IPS-15b (cell line): ENCODE measurements around the gene NRXN3.

Source experiments
- H3K27me3 ChIP-seq: one replicate; pipeline ENCODE4 v1.6.1; 2013; ENCODE audit warnings: low read length; ENCODE audit not compliant: control insufficient read depth, insufficient read depth
- H3K36me3 ChIP-seq: one replicate; pipeline ENCODE4 v1.6.1; 2013; ENCODE audit warnings: low read length; ENCODE audit not compliant: control insufficient read depth, insufficient read depth
- H3K4me1 ChIP-seq: one replicate; pipeline ENCODE4 v1.6.1; 2013; ENCODE audit warnings: mild to moderate bottlenecking, low read length; ENCODE audit not compliant: control insufficient read depth, insufficient read depth
- H3K4me3 ChIP-seq: one replicate; pipeline ENCODE4 v1.5.1; 2013; ENCODE audit warnings: low read depth, low read length
- H3K9ac ChIP-seq: one replicate; pipeline ENCODE4 v1.6.1; 2013; ENCODE audit warnings: low read depth, mild to moderate bottlenecking, low read length
- H3K9me3 ChIP-seq: one replicate; pipeline ENCODE4 v1.6.1; 2013; ENCODE audit warnings: mild to moderate bottlenecking, low read length; ENCODE audit not compliant: control insufficient read depth, insufficient read depth

The NRXN3 gene

GRCh38 chr14:78608998-78609787, 439.0 kb downstream of the NRXN3 start:
- Histone ChIP-seq H3K36me3 (no peaks in the 10 kb centered on the region), H3K4me3 (no peak overlapping the region), H3K27me3 (no peaks in the 10 kb centered on the region), H3K4me1 (no peaks in the 10 kb centered on the region), H3K9me3 (no peaks in the 10 kb centered on the region), H3K9ac (no peak overlapping the region)

- H3K4me3 ChIP-seq: no peak overlapping the region
- no peaks in the 10 kb centered on the region for H3K9me3 ChIP-seq
- no peaks in the 10 kb centered on the region for H3K4me1 ChIP-seq
- no peaks in the 10 kb centered on the region for H3K27me3 ChIP-seq
- H3K9ac ChIP-seq: no peak overlapping the region
- no peaks in the 10 kb centered on the region for H3K36me3 ChIP-seq
These were observed 440.8 kb downstream of the NRXN3 start for GRCh38 chr14:78610994-78611393.

DNA sequence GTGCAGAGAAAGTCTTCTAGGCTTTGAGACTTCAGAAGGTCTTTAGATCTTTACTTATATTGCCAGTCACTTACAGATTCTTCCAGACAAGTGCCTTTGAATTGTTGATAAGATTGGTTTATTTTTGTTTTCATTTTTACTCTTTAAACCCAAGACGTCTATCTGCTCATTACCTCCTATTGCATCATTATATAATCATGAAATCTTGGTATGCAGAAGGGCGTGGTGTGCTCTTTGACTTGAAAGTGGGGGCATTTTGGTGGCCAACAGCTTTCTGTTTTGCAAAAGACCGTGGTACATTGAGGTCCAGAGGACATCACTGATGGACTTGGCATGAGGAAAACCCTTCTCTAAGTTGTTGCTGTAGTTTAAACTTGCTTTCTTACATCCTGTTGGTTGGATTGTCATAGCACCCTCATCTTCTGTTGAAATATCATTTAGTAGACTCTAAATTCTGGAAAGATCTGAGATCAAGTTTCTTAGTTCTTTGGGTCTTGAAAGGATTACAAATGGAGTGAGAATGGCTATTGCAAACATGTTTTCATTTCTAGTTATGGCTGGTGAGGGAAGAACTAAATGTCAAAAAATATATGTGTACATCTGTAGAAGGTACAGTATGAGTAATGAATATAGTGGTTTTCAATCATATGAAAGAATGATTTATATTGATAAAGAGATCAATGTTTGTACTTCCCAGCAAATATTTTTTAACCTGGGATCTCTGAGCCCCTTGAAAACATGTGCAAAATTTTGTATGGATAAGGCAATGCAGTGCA, 441.8 kb downstream of the NRXN3 start:
- Histone ChIP-seq H3K27me3 (no peaks in the 10 kb centered on the region), H3K9ac (no peak overlapping the region), H3K9me3 (no peaks in the 10 kb centered on the region), H3K36me3 (no peaks in the 10 kb centered on the region), H3K4me1 (no peaks in the 10 kb centered on the region), H3K4me3 (no peak overlapping the region)

GRCh38 chr14:78612666-78613065, 442.5 kb downstream of the NRXN3 start:
- Histone ChIP-seq H3K36me3 (no peaks in the 10 kb centered on the region), H3K4me3 (no peak overlapping the region), H3K9me3 (no peaks in the 10 kb centered on the region), H3K4me1 (no peaks in the 10 kb centered on the region), H3K27me3 (no peaks in the 10 kb centered on the region), H3K9ac (no peak overlapping the region)

GRCh38 chr14:78614593-78614992, 444.4 kb downstream of the NRXN3 start:
- Histone ChIP-seq H3K4me1 (no peaks in the 10 kb centered on the region), H3K4me3 (no peak overlapping the region), H3K36me3 (no peaks in the 10 kb centered on the region), H3K27me3 (no peaks in the 10 kb centered on the region), H3K9ac (no peak overlapping the region), H3K9me3 (no peaks in the 10 kb centered on the region)

DNA sequence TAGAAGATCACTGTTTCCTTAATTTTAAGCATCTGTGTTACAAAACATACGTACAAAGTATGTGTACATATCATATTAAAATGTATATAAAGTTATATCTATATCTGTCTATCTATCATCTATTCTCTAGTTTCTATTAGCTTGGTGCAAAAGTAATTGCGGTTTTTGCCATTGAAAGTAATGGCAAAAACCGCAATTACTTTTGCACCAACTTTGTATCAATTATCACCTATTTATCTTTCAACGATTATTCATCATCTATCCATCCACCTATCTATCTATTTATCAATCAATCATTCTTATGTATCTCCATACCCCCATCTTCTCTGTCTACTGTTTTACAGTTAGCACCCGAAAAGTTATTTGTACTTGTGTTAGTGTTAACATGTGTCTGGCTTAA, 447.6 kb downstream of the NRXN3 start:
- H3K4me1 ChIP-seq: no peaks in the 10 kb centered on the region
- no peaks in the 10 kb centered on the region for H3K36me3 ChIP-seq
- H3K9me3 ChIP-seq: no peaks in the 10 kb centered on the region
- H3K27me3 ChIP-seq: no peaks in the 10 kb centered on the region
- H3K4me3 ChIP-seq: no peak overlapping the region
- H3K9ac ChIP-seq: no peak overlapping the region

DNA sequence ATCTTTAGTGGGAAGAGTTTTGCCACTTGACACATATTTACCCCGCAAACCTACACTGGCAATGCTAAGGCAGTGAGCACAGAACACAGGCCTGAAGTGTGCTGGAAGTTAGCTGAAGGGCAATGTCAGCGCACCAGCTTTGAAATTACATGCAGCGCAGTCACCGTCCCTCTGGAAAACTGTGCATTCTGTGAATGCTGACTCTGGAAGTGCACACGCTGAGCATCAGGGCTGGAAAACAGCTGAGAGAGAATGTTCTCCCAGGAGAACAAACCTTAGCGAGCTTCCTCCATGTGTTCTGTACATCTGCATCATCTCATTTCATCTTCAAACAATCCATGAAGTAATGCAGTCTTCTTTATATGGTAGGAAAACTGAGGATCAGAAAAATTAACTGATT, 448.2 kb downstream of the NRXN3 start:
- Histone ChIP-seq H3K9ac (no peak overlapping the region), H3K27me3 (no peaks in the 10 kb centered on the region), H3K4me3 (no peak overlapping the region), H3K9me3 (no peaks in the 10 kb centered on the region), H3K4me1 (no peaks in the 10 kb centered on the region), H3K36me3 (no peaks in the 10 kb centered on the region)

DNA sequence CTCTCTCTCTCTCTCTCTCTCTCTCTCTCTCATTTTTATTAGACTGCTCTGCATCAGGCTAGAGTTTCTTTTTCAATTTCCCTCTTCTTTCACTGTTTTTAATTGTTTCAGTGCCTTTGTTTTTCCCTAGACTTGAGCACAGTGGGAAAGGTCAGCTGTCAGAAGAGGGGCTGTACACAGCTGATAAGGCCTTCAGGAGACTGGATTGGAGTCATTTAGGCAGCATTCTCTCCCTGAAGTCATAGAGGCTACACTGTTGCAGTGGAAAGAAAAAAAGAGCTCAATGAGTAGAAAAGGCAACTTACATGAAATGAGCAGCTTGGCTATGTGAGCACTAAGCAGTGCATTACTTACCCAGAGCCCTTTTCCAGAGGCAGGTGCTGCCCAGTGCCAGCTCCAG, 456.9 kb downstream of the NRXN3 start:
- Histone ChIP-seq H3K9me3 (no peaks in the 10 kb centered on the region), H3K36me3 (no peaks in the 10 kb centered on the region), H3K27me3 (no peaks in the 10 kb centered on the region), H3K9ac (no peak overlapping the region), H3K4me1 (no peaks in the 10 kb centered on the region), H3K4me3 (no peak overlapping the region)

- Histone ChIP-seq H3K9ac (no peak overlapping the region), H3K9me3 (no peaks in the 10 kb centered on the region), H3K36me3 (no peaks in the 10 kb centered on the region), H3K4me1 (no peaks in the 10 kb centered on the region), H3K27me3 (no peaks in the 10 kb centered on the region), H3K4me3 (no peak overlapping the region)
These were observed 461.4 kb downstream of the NRXN3 start for GRCh38 chr14:78631551-78631950.

GRCh38 chr14:78633752-78634151, 463.6 kb downstream of the NRXN3 start:
- Histone ChIP-seq H3K27me3 (no peaks in the 10 kb centered on the region), H3K36me3 (no peaks in the 10 kb centered on the region), H3K4me3 (no peak overlapping the region), H3K9ac (no peak overlapping the region), H3K4me1 (no peaks in the 10 kb centered on the region), H3K9me3 (no peaks in the 10 kb centered on the region)

GRCh38 chr14:78637489-78637888, 467.3 kb downstream of the NRXN3 start:
- H3K4me1 ChIP-seq: no peaks in the 10 kb centered on the region

DNA sequence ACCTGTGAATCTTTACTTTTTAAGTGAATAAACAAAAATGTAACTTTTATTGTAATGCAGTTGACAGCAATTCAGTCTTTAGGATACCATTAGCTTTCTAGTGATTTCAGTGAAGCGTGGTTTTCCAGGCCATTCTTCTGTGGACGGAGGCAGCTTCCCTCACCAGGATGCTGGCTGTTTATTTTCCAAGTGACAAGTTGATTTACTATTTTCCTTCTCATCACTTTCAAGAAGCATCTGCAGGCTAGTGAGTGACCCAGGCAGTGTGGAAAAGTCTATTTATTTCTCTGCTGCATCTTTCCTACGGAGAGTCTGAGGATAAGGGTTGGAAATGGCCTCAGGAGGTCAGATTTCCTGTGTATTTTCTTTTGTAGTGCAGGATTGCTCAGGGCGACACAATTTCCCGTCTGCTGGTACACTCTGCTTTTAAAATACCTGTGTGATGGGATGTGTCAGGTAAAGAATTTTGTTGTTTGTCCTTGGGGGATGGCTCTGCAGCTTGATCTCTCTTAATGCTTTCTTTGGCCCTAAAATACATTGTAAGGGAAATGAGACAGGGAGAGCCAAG, 467.8 kb downstream of the NRXN3 start:
- Histone ChIP-seq H3K4me3 (no peak overlapping the region), H3K9ac (no peak overlapping the region), H3K27me3 (no peaks in the 10 kb centered on the region), H3K9me3 (no peaks in the 10 kb centered on the region), H3K4me1 (no peaks in the 10 kb centered on the region), H3K36me3 (no peaks in the 10 kb centered on the region)

More at GRCh38 chr14:78637489-78637888, 467.3 kb downstream of the NRXN3 start:
- no peaks in the 10 kb centered on the region for H3K9me3 ChIP-seq
- no peak overlapping the region for H3K4me3 ChIP-seq
- H3K9ac ChIP-seq: no peak overlapping the region
- no peaks in the 10 kb centered on the region for H3K36me3 ChIP-seq
- H3K27me3 ChIP-seq: no peaks in the 10 kb centered on the region
